Esophagus squamous epithelium (tissue), 5 donors: Measurements from ENCODE around the gene OIT3. TPM values are rescaled to one million over a fixed set of nuclear protein-coding genes. Genes with fewer than 3 reads are reported as not detected.
"Not testable (repeated sequence)": the region's sequence is repeated elsewhere in the genome, so short reads cannot be mapped to it uniquely, and the experiment has no call there.

Experiments used
- DNase-seq: peaks from one replicate; lab custom pipeline; 2025; lab: John Stamatoyannopoulos, UW
- H3K27ac ChIP-seq, 4 donors: fragments of 200-600 bp; sonication (generic); one replicate each; pipeline ENCODE4 v1.5.1; 2016 to 2019; ENCODE audit warnings: mild to moderate bottlenecking in 1 of 4
- H3K27me3 ChIP-seq, 4 donors: fragments of 200-600 bp; sonication (generic); 1 replicate in 3 of 4; 2 replicates in 1 of 4; pipeline versions ENCODE4 v1.5.1 to v1.6.0; 2017 to 2021; ENCODE audit warnings: antibody characterized with exemption in 1 of 4
- H3K36me3 ChIP-seq, 3 donors: fragments of 200-600 bp; sonication (generic); one replicate each; pipeline ENCODE4 v1.5.1; 2016 to 2019
- H3K4me1 ChIP-seq, 3 donors: fragments of 200-600 bp; sonication (generic); one replicate each; pipeline ENCODE4 v1.5.1; 2017 to 2019
- H3K4me3 ChIP-seq, 4 donors: fragments of 200-600 bp; sonication (generic); 1 replicate in 3 of 4; 2 replicates in 1 of 4; pipeline ENCODE4 v1.5.1; 2016 to 2019; ENCODE audit warnings: mild to moderate bottlenecking in 2 of 4, moderate library complexity in 1 of 4
- H3K9me3 ChIP-seq, 3 donors: fragments of 200-600 bp; sonication (generic); one replicate each; pipeline ENCODE4 v1.5.1; 2016 to 2019
- POLR2A ChIP-seq, 4 donors: fragments of 450-650 bp; IDR thresholded peaks; one replicate each; pipeline ENCODE4 v1.6.1; 2017; ENCODE audit warnings: antibody characterized with exemption in 4 of 4, mild to moderate bottlenecking in 4 of 4, moderate library complexity in 3 of 4
- WGBS, 2 donors: methylation state at CpG; one replicate each; pipeline ENCODE4 v1.1.5; 2018; 5-methylcytosine and 5-hydroxymethylcytosine counted together
- intact Hi-C: fragments of 100-400 bp; cut with DNase I; formaldehyde crosslinking; loops from one replicate; pipeline ENCODE4 v1.15.0; 2022
- total RNA-seq, 4 donors: library from RNA; depleted of rRNA; stranded (reverse); fragments of >200 nt; gene quantifications; one replicate each; pipeline ENCODE4 v1.1.0, GENCODE V29; 2016
- TF ChIP-seq, protein P1 (sequence below), 6 experiments: fragments of 450-650 bp in 4 of 6; fragments of 200-600 bp in 2 of 6; sonication (generic) in 2 of 6; IDR thresholded peaks; one replicate each; pipeline ENCODE4 v1.5.1; 2016 to 2019; ENCODE audit warnings: antibody characterized with exemption in 6 of 6, mild to moderate bottlenecking in 4 of 6, moderate library complexity in 4 of 6
- donor health status: DM: yes; HTN: yes; CAD: no.

OIT3 gene
- total RNA-seq, 4 donors from 2014 or later = not detected

DNA sequence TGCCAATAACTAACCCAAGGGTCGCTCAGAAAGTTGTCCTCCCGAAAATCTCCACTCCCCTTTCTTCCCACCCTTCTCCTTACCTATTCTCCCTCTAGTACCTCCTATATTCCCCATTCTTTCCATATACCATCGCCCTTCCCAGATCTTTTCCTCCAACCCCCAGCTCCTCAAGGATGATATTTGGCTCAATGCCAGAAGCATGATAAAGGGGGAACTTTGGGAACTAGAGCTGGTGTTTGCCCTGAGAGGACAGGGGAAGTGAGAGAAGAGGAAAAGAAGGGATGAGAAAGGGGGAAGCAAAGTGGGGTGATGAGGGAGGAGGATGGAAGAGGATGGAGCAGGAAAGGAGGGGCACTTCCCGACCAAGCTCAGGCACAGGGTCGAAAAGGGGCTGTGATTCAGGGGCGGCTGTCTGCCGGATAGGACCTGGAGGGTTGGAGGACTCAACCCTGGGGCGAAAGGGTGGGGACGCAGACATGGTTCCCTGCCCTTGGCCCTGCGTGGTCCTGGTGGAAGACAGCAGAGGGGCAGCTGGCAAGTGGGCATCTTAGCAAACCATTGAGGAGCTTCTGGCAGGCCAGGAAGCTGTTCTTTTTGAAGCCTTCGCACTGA lies 1.8 kb downstream of the OIT3 start:
- no peaks in the 10 kb centered on the region for H3K27me3 ChIP-seq
- TF ChIP-seq POLR2A (IDR thresholded peaks at IDR 0.05) = no peak
- TF ChIP-seq, protein P1, sequence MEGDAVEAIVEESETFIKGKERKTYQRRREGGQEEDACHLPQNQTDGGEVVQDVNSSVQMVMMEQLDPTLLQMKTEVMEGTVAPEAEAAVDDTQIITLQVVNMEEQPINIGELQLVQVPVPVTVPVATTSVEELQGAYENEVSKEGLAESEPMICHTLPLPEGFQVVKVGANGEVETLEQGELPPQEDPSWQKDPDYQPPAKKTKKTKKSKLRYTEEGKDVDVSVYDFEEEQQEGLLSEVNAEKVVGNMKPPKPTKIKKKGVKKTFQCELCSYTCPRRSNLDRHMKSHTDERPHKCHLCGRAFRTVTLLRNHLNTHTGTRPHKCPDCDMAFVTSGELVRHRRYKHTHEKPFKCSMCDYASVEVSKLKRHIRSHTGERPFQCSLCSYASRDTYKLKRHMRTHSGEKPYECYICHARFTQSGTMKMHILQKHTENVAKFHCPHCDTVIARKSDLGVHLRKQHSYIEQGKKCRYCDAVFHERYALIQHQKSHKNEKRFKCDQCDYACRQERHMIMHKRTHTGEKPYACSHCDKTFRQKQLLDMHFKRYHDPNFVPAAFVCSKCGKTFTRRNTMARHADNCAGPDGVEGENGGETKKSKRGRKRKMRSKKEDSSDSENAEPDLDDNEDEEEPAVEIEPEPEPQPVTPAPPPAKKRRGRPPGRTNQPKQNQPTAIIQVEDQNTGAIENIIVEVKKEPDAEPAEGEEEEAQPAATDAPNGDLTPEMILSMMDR (IDR thresholded peaks at IDR 0.05) = no peak
- H3K4me3 ChIP-seq = no peak overlapping the region
- no peak for DNase-seq
- no peaks in the 10 kb centered on the region for H3K4me1 ChIP-seq
- H3K36me3 ChIP-seq = no peaks in the 10 kb centered on the region
- H3K9me3 ChIP-seq = no peaks in the 10 kb centered on the region
- H3K27ac ChIP-seq = no peak overlapping the region
- WGBS, 2 donors = 67 to 81% methylated on average over 11 of the region's 11 CpGs
- intact Hi-C loops = no loop called here

DNA sequence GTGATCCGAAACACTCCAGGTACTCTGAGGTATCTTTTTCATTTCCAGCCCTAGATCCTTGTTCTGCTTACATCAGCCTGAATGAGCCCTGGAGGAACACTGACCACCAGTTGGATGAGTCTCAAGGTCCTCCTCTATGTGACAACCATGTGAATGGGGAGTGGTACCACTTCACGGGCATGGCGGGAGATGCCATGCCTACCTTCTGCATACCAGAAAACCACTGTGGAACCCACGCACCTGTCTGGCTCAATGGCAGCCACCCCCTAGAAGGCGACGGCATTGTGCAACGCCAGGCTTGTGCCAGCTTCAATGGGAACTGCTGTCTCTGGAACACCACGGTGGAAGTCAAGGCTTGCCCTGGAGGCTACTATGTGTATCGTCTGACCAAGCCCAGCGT lies 5.1 kb downstream of the OIT3 start:
- no peaks in the 10 kb centered on the region for H3K9me3 ChIP-seq
- no peaks in the 10 kb centered on the region for H3K36me3 ChIP-seq
- 94% methylated on average over 3 to 10 of the region's 10 CpGs for WGBS, 2 donors
- no peak overlapping the region for H3K4me3 ChIP-seq
- H3K4me1 ChIP-seq = no peaks in the 10 kb centered on the region
- no peak for DNase-seq
- TF ChIP-seq, protein P1 (IDR thresholded peaks at IDR 0.05) = no peak
- TF ChIP-seq POLR2A (IDR thresholded peaks at IDR 0.05) = no peak
- H3K27ac ChIP-seq = no peak overlapping the region
- no peaks in the 10 kb centered on the region for H3K27me3 ChIP-seq
- intact Hi-C loops = no loop called here

DNA sequence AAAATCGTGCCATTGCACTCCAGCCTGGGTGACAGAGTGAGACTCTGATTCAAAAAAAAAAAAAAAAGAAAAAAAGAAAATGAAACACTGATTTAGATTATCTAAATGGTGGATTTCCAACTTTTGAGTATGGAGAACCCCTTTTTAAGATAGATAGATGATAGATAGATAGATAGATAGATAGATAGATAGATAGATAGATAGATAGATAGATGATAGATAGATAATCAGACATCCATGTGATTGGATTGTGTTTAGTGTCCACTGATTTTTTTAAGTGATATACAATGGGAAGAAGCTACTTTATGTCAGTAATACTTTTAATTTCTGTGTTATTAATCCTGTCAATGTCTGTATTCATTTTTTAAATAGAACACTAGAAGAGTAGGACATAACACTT lies 6.0 kb downstream of the OIT3 start:
- WGBS, 2 donors = 100% methylated on average over 1 of the region's 1 CpG
- Histone ChIP-seq H3K4me1 (no peaks in the 10 kb centered on the region), H3K4me3 (no peak overlapping the region), H3K27ac (no peak overlapping the region), H3K36me3 (no peaks in the 10 kb centered on the region), H3K9me3 (no peaks in the 10 kb centered on the region), H3K27me3 (no peaks in the 10 kb centered on the region)
- TF ChIP-seq, protein P1 (IDR thresholded peaks at IDR 0.05) = no peak
- TF ChIP-seq POLR2A (IDR thresholded peaks at IDR 0.05) = no peak
- no peak for DNase-seq
- intact Hi-C loops = no loop called here

DNA sequence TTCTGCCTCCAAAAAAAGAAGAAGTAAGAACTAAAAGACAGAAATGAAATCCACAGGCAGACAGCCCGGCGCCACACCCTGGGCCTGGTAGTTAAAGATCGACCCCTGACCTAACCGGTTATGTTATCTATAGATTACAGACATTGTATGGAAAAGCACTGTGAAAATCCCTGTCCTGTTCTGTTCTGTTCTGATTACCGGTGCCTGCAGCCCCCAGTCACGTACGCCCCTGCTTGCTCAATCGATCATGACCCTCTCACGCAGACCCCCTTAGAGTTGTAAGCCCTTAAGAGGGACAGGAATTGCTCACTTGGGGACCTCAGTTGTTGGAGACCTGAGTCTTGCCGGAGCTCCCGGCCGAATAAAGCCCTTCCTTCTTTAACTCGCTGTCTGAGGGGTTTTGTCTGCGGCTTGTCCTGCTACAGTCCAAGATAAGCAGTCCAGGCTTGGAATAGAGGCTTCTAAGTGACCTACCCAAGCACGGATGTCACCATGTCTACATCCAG lies 10.5 kb downstream of the OIT3 start:
- H3K4me3 ChIP-seq, H3K27ac ChIP-seq, H3K27me3 ChIP-seq, H3K4me1 ChIP-seq, DNase-seq, H3K36me3 ChIP-seq, intact Hi-C loops, H3K9me3 ChIP-seq: not testable (repeated sequence)
- 88 to 95% methylated on average over 11 to 12 of the region's 15 CpGs for WGBS, 2 donors

DNA sequence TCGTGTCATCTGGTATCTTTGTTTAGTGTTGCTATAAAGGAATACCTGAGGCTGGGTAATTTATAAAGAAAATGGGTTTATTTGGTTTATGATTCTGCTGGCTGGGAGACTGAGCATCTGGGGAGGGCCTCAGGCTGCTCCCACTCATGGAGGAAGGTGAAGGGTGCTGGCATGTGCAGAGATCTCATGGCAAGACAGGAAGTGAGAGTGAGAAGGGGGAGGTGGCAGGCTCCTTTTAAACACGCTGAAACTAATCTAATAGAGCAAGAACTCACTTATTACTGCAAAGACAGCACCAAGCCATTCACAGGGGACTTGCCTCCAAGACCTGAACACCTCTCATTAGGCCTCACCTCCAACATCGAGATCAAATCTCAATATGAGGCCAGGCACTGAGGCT lies 11.3 kb downstream of the OIT3 start:
- DNase-seq = no peak
- TF ChIP-seq POLR2A (IDR thresholded peaks at IDR 0.05) = no peak
- Histone ChIP-seq H3K27ac (no peak overlapping the region), H3K4me1 (no peaks in the 10 kb centered on the region), H3K4me3 (no peak overlapping the region), H3K36me3 (no peaks in the 10 kb centered on the region), H3K27me3 (no peaks in the 10 kb centered on the region), H3K9me3 (no peaks in the 10 kb centered on the region)
- intact Hi-C loops = no loop called here
- 82 to 86% methylated on average over 3 of the region's 3 CpGs for WGBS, 2 donors

DNA sequence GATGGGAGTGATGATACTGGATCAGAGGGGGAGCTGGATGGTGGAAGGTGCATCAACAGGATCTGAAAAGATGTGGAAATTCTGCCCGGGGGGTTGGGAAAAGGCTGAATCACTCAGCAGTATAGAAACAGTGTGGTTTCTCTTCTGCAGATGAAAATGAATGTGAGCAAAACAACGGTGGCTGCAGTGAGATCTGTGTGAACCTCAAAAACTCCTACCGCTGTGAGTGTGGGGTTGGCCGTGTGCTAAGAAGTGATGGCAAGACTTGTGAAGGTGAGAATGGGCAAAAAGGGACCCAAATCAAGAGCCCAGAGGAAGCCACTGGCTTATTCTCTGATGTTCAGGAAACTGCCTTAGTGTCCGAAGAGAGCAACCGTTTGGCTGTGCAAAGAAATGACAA lies 12.9 kb downstream of the OIT3 start:
- H3K36me3 ChIP-seq = no peaks in the 10 kb centered on the region
- intact Hi-C loops = no loop called here
- H3K9me3 ChIP-seq = no peaks in the 10 kb centered on the region
- no peaks in the 10 kb centered on the region for H3K27me3 ChIP-seq
- H3K4me1 ChIP-seq = no peaks in the 10 kb centered on the region
- H3K4me3 ChIP-seq = no peak overlapping the region
- no peak overlapping the region for H3K27ac ChIP-seq
- TF ChIP-seq, protein P1 (IDR thresholded peaks at IDR 0.05) = no peak
- no peak for TF ChIP-seq POLR2A (IDR thresholded peaks at IDR 0.05)
- no peak for DNase-seq
- WGBS, 2 donors = 76 to 89% methylated on average over 6 of the region's 6 CpGs
